ENCODE data around the gene CSTF3.

Gene CSTF3

DNA sequence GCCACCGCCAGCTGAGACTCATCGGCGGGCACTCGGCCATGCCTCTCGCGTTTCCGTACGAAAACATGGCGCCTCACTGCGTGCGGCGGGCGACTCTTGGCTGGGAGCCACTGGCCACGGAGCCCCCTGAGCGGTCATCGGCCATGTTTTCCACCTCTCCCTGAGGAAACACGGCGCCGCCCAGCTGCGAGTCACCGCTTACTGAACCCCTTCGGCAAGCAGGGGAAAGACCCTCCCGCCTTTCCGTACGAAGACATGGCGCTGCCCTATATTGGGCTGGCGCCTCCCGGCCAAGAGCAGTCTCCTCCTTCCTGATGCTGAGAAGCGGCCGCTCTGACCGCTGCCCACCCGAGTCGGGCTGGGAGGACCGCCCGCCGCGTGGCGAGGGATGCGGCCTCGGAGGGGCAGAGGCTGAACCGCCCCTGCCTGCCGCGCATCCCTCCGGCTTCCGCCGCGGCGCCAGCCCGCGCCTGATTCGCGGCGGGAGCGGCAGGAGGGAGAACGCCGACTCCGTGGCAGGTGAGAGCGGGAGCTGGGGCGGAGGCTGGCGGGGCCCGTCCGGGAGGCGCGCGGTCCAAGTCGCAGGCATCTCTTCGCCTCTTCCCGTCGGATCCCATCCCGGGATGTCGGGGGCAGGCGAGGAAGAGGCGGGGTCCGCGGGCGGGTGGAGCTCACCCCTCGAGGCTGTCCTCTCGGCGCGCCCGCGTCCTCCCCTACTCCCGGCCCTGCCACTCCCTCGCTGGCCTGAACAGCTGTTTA is 121.8 kb downstream of the CSTF3 start, which contains the start of gene TCP11L1:
TCP11L1 (plus strand) TSS at position 299 of the 759 bp plus-strand sequence. CDS start 4,202 bp downstream, outside the sequence.
- peak; percentile 86 for DNase-seq
- no peak for TF ChIP-seq CTCF (IDR thresholded peaks at IDR 0.05; ENCODE audit: low read depth, low read length)
- Histone ChIP-seq H3K4me1 (no peaks in the 10 kb centered on the region), H3K9me3 (no peaks in the 10 kb centered on the region), H3K36me3 (no peaks in the 10 kb centered on the region), H3K4me3 (ENCODE audit: low read depth, low read length) (peak within 1 kb of the TSS; percentile 72), H3K27me3 (no peaks in the 10 kb centered on the region)

GRCh38 chr11:33035011-33035410 is 126.3 kb downstream of the CSTF3 start:
- Histone ChIP-seq H3K4me1 (no peaks in the 10 kb centered on the region), H3K9me3 (no peaks in the 10 kb centered on the region), H3K27me3 (no peaks in the 10 kb centered on the region), H3K36me3 (no peaks in the 10 kb centered on the region), H3K4me3 (ENCODE audit: low read depth, low read length) (no peak overlapping the region)
- DNase-seq: no peak
- no peak for TF ChIP-seq CTCF (IDR thresholded peaks at IDR 0.05; ENCODE audit: low read depth, low read length)

Measured in BE2C (cell line).